Astrocyte of the cerebellum (primary cell): ENCODE data around the gene ABCD1.
A peak's percentile ranks its signal among the peaks of the same experiment; 100 is the strongest.

Experiments
- DNase-seq: peaks from one replicate; pipeline ENCODE4 v3.0.0-alpha.2; 2011; ENCODE audit warnings: low read depth
- H3K4me3 ChIP-seq: 2 replicates; pipeline ENCODE4 v1.5.1; 2011; ENCODE audit warnings: mild to moderate bottlenecking, low read depth, low read length, moderate library complexity
- in situ Hi-C: cut with HindIII; loops from 2 replicates; pipeline ENCODE4 v1.10.0; 2017; ENCODE audit warnings: low sequenced_read_pairs
- TF ChIP-seq, protein P1 (sequence below): IDR thresholded peaks from 2 replicates; pipeline ENCODE4 v1.5.1; 2012; ENCODE audit warnings: low read length, low read depth, moderate library complexity, mild to moderate bottlenecking; ENCODE audit errors: missing control alignments

ABCD1 gene

DNA sequence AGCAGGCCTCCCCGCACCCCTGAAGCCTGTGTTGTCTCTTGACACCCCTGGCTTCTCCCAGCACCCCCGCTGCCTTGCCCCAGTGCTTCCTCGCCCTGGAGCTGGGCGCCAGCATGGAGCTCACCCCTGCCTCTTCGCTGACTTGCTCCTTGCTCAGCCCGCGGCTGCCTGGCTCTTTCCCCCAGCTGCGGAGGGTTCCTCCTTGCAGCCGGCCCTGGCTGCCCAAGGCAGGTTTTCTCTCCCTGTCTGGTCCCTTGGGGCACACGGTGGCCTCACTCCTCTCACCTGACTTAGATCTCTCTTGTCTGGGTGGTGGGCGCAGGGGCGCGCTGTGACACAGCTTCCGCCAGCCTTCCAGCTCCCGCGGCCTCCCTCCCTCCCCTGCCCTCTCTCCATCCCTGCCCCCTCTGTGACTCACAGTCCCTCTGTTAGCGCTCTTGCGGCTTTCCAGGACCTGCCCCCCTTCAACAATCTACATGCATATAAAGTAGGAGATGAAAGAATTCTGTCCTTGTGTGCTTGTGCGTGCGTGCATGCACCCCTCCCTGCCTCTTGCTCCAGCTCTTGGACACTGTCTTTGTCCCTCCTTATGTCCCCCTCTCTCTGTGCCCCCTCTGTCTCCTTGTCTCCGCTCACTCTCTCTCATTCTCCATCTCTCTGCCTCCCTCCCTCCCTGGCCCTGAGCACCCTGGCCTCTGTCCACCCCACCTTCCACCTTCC is 41.6 kb downstream of the ABCD1 start:
- H3K4me3 ChIP-seq = peak overlapping the region; percentile 34
- in situ Hi-C loops = no loop called here
- TF ChIP-seq, protein P1, sequence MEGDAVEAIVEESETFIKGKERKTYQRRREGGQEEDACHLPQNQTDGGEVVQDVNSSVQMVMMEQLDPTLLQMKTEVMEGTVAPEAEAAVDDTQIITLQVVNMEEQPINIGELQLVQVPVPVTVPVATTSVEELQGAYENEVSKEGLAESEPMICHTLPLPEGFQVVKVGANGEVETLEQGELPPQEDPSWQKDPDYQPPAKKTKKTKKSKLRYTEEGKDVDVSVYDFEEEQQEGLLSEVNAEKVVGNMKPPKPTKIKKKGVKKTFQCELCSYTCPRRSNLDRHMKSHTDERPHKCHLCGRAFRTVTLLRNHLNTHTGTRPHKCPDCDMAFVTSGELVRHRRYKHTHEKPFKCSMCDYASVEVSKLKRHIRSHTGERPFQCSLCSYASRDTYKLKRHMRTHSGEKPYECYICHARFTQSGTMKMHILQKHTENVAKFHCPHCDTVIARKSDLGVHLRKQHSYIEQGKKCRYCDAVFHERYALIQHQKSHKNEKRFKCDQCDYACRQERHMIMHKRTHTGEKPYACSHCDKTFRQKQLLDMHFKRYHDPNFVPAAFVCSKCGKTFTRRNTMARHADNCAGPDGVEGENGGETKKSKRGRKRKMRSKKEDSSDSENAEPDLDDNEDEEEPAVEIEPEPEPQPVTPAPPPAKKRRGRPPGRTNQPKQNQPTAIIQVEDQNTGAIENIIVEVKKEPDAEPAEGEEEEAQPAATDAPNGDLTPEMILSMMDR = no peak

DNA sequence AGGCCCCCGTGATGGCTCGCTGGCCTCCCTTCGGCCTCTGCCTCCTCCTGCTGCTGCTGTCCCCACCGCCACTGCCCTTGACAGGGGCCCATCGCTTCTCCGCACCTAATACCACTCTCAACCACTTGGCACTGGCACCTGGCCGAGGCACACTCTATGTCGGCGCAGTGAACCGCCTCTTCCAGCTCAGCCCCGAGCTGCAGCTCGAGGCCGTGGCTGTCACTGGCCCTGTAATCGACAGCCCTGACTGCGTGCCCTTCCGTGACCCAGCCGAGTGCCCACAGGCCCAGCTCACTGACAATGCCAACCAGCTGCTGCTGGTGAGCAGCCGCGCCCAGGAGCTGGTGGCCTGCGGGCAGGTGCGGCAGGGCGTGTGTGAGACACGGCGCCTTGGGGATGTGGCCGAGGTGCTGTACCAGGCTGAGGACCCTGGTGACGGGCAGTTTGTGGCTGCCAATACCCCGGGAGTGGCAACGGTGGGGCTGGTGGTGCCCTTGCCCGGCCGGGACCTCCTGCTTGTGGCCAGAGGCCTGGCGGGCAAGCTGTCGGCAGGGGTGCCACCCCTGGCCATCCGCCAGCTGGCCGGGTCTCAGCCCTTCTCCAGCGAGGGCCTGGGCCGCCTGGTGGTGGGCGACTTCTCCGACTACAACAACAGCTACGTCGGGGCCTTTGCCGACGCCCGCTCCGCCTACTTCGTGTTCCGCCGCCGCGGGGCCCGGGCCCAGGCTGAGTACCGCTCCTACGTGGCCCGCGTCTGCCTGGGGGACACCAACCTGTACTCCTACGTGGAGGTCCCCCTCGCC is 42.4 kb downstream of the ABCD1 start:
- no peak overlapping the region for H3K4me3 ChIP-seq
- in situ Hi-C loops = no loop called here
- no peak for DNase-seq
- TF ChIP-seq, protein P1 = no peak

More for the DNA sequence above, 41.6 kb downstream of the ABCD1 start:
- DNase-seq = peak; percentile 27

DNA sequence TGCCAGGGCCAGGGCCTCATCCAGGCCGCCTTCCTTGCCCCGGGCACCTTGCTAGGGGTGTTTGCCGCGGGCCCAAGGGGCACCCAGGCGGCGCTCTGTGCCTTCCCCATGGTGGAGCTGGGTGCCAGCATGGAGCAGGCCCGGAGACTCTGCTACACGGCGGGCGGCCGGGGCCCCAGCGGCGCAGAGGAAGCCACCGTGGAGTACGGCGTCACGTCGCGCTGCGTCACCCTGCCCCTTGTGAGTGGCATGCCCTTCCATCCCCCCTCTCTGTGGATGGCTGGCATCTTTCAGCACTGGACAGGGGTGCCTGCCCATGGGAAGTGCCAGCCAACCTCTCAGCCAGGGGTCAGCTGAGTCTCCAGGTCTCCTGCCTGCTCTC is 43.0 kb downstream of the ABCD1 start:
- no peak overlapping the region for H3K4me3 ChIP-seq
- in situ Hi-C loops = no loop called here
- TF ChIP-seq, protein P1 = no peak
- no peak for DNase-seq

DNA sequence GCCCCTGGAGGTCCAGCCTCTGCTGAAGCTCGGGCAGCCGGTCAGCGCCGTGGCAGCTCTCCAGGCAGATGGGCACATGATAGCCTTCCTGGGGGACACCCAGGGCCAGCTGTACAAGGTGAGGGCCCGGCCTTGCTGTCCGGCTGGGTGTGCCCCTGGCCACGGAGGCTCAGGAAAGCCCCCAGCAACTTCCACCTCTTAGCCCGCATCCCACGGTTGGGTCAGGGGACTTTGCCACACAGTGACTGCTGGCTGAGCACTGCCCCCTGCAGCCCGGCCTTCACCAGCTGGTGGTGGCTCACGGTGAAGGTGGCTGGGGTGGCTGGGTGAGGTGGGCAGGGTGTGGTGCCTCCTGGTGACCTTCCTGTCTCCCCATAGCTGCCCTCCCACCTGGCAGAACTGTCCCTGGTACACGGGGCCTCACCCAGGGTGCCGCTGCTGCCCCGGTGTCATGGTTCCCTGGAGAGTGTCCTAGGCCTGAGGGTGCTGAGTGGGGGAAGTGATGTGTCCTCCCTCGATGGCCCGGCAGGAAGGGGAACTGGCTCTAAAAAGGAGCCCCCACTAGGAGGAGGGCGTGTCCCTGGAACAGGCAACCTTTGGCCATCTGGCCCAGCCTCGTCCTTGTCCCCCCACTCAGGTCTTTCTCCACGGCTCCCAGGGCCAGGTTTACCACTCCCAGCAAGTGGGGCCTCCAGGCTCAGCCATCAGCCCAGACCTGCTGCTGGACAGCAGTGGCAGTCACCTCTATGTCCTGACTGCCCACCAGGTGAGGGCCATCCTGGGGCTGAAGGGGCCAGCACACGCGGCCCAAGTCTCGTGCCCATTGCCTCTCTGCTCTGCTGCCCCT is 43.9 kb downstream of the ABCD1 start:
- TF ChIP-seq, protein P1 = no peak
- no peak for DNase-seq
- in situ Hi-C loops = no loop called here

DNA sequence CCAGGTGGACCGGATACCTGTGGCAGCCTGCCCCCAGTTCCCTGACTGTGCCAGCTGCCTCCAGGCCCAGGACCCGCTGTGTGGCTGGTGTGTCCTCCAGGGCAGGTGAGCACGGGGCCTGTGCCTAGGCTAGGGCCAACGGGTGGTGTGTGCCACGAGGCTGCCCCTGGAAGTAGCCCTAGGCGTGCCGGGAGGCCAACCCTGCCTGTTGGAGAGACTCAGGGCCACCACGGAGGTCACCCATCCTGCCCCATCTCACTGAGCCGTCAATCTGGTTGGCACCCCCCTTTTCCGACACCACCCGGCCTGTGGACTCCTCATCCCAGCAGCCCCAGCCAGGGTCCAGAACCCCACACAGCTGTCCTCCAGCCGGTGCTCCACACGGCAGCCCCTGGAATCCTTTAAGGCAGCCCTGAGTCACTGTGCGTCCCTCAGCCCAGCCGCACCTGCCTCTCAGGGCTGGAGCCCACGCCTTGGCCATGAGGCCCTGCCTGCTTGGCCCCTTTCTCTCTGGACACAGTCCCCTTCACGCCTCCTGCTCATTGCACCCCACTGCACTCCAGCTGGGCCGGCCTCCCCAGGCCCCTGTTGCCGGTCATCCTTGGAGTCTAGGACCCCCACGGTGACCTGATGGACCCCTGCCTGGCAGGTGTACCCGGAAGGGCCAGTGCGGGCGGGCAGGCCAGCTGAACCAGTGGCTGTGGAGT is 44.7 kb downstream of the ABCD1 start:
- no peak for DNase-seq
- in situ Hi-C loops = no loop called here
- no peak overlapping the region for H3K4me3 ChIP-seq
- TF ChIP-seq, protein P1 = no peak

More for the DNA sequence above, 43.9 kb downstream of the ABCD1 start:
- H3K4me3 ChIP-seq = no peak overlapping the region
